Mammary epithelial cell (primary cell): ENCODE results near the gene DGKG.

Experiments
- EZH2 ChIP-seq: IDR thresholded peaks from 2 replicates; pipeline ENCODE4 v1.6.1; 2012; ENCODE audit warnings: low read length, inconsistent platforms, borderline replicate concordance
- TF ChIP-seq, protein P1 (sequence below), 2 donors: IDR thresholded peaks in 1 of 2; conservative IDR thresholded peaks in 1 of 2; 2 replicates each; pipeline ENCODE4 v1.5.1; 2011 to 2012; ENCODE audit warnings: inconsistent platforms in 2 of 2, low read length in 2 of 2, mild to moderate bottlenecking in 2 of 2, control low read depth in 1 of 2, low read depth in 1 of 2; ENCODE audit not compliant: insufficient read depth in 1 of 2; ENCODE audit errors: extremely low read depth in 1 of 2

DNA sequence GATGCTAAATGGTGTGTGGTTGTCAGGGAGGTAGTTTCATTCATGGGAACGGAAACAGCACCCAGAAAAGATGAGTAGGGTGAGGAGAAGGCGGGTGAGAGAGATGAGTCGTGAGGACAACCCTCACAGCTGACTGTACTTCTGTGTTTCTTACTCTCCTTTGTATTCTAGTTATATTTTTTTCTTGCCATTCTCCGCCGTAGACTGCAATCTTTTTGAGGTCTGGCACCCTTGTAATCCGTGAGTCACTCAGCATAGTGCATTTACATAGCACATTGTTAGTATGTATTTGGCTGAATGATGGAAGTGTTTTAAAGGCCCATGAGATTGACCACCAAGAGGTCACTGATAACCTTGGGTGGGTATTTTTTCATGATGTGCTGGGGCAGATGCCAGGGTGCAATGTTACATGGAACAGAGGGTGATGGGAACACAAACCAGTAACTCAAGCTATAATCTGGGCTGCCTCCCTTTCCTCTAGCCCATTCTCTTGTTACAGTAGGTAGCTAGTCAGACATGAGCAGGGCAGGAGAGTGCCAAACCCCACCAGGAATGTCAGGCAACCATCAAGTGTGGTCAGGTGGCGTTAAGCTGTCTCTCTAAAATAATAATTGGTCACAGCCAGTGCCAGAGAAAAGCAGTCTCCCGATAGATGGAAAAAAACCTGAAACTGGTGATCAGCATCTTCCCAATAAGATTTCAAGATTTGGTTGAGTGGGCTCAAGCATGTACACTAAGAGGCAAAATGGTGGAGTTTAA, 18.8 kb upstream of the DGKG start:
- TF ChIP-seq, protein P1, sequence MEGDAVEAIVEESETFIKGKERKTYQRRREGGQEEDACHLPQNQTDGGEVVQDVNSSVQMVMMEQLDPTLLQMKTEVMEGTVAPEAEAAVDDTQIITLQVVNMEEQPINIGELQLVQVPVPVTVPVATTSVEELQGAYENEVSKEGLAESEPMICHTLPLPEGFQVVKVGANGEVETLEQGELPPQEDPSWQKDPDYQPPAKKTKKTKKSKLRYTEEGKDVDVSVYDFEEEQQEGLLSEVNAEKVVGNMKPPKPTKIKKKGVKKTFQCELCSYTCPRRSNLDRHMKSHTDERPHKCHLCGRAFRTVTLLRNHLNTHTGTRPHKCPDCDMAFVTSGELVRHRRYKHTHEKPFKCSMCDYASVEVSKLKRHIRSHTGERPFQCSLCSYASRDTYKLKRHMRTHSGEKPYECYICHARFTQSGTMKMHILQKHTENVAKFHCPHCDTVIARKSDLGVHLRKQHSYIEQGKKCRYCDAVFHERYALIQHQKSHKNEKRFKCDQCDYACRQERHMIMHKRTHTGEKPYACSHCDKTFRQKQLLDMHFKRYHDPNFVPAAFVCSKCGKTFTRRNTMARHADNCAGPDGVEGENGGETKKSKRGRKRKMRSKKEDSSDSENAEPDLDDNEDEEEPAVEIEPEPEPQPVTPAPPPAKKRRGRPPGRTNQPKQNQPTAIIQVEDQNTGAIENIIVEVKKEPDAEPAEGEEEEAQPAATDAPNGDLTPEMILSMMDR (conservative IDR thresholded peaks at IDR 0.05 in 1 of 2, IDR thresholded peaks at IDR 0.05 in 1 of 2; ENCODE audit: extremely low read depth in 1 of 2, insufficient read depth in 1 of 2, low read depth in 1 of 2, low read length in 2 of 2) = no peak
- TF ChIP-seq EZH2 = no peak
